ENCODE measurements around the gene ECHDC3. TPM values are rescaled to one million over a fixed set of nuclear protein-coding genes. Genes with fewer than 3 reads are reported as not detected.

The ECHDC3 gene
- total and polyA plus RNA-seq, 7 donors: 4.8 to 21.8 (median 13.8) TPM

Other genes with a start within 250 kb of the ECHDC3 start
- gene USP6NL, start 130.7 kb upstream of the ECHDC3 start, total RNA-seq: 10 to 100 TPM; 10.3 to 11.4 (median 10.9) TPM
- 10 to 100 TPM in 2 of 3 donors, 1 to 10 TPM in 1; 9.2 to 10.8 (median 10.7) TPM for gene USP6NL, start 130.7 kb upstream of the ECHDC3 start, polyA plus RNA-seq
- 1 to 10 TPM in 3 of 4 donors, under 1 TPM in 1; 0.71 to 2.5 (median 1.6) TPM for gene PROSER2, start 81.0 kb downstream of the ECHDC3 start, total RNA-seq
- 1 to 10 TPM in 2 of 3 donors, under 1 TPM in 1; 0.60 to 2.8 (median 2.3) TPM for gene PROSER2, start 81.0 kb downstream of the ECHDC3 start, polyA plus RNA-seq